HG03469 (cell line): ENCODE data around the gene NFAT5.
"Not testable (repeated sequence)": the region's sequence is repeated elsewhere in the genome, so short reads cannot be mapped to it uniquely, and the experiment has no call there.

Experiments
- ATAC-seq: cut with Tn5 transposase; IDR thresholded peaks from one replicate; pipeline ENCODE4 v1.9.1; 2021; ENCODE audit warnings: mild to moderate bottlenecking, moderate library complexity, moderate number of reproducible peaks; ENCODE audit not compliant: unreplicated experiment

The NFAT5 gene

GRCh38 chr16:69565671-69566239 is at the start of gene NFAT5:
TSS of gene NFAT5 (plus strand) at chr16:69565966. CDS start at chr16:69566302, 336 bp downstream.
- no peak for ATAC-seq

GRCh38 chr16:69517914-69518313 is 47.9 kb upstream of the NFAT5 start:
- not testable (repeated sequence) for ATAC-seq

- no peak for ATAC-seq
These were observed 45.4 kb upstream of the NFAT5 start for GRCh38 chr16:69520413-69520799.

GRCh38 chr16:69520800-69521602 is 44.8 kb upstream of the NFAT5 start:
- no peak for ATAC-seq

- no peak for ATAC-seq
These were observed 43.7 kb upstream of the NFAT5 start for GRCh38 chr16:69522041-69522578.

GRCh38 chr16:69522732-69523404 is 42.9 kb upstream of the NFAT5 start:
- ATAC-seq, result no peak

- no peak for ATAC-seq
These were observed 42.0 kb upstream of the NFAT5 start for GRCh38 chr16:69523566-69524305.

- no peak for ATAC-seq
These were observed 38.7 kb upstream of the NFAT5 start for GRCh38 chr16:69526831-69527655.

- no peak for ATAC-seq
These were observed 33.8 kb upstream of the NFAT5 start for GRCh38 chr16:69531988-69532387.

GRCh38 chr16:69532641-69533455 is 32.9 kb upstream of the NFAT5 start:
- ATAC-seq, result no peak

- ATAC-seq, result no peak
These were observed 31.0 kb upstream of the NFAT5 start for GRCh38 chr16:69534720-69535119.

- no peak for ATAC-seq
These were observed 30.4 kb upstream of the NFAT5 start for GRCh38 chr16:69535123-69536050.

GRCh38 chr16:69537706-69538080 is 28.1 kb upstream of the NFAT5 start:
- no peak for ATAC-seq

GRCh38 chr16:69538808-69539207 is 27.0 kb upstream of the NFAT5 start:
- ATAC-seq, result no peak

- ATAC-seq, result no peak
These were observed 22.8 kb upstream of the NFAT5 start for GRCh38 chr16:69542974-69543373.

- ATAC-seq, result no peak
These were observed 21.7 kb upstream of the NFAT5 start for GRCh38 chr16:69544088-69544487.

GRCh38 chr16:69546663-69547062 is 19.1 kb upstream of the NFAT5 start:
- ATAC-seq, result not testable (repeated sequence)

- ATAC-seq, result no peak
These were observed 12.4 kb upstream of the NFAT5 start for GRCh38 chr16:69553332-69553731.
